GM12878 (cell line): ENCODE results near the gene UNC5B. TPM values are rescaled to one million over a fixed set of nuclear protein-coding genes. Genes with fewer than 3 reads are reported as not detected.

Source experiments
- ATAC-seq: fragments of 200-7000 bp; cut with Tn5 transposase; 3 replicates; pipeline ENCODE4 v1.9.1; 2020; ENCODE audit warnings: mild to moderate bottlenecking, moderate library complexity
- BruUV-seq: library from RNA; stranded (reverse); fragments of 400-500 nt; replicated peaks from 2 replicates; lab custom pipeline; 2021; lab: Mats Ljungman, UMichigan
- CTCF ChIA-PET: fragments of 300-600 bp; sonication (Branson Sonifier 250); formaldehyde crosslinking; extraction: SDS; loops from one replicate; lab custom pipeline; 2021; ENCODE audit warnings: inconsistent platforms; lab: Yijun Ruan, JAX
- POLR2A ChIA-PET: fragments of 350-600 bp; formaldehyde crosslinking; extraction: SDS; loops from one replicate; lab custom pipeline; 2021; ENCODE audit warnings: inconsistent platforms; lab: Charles Lee
- RAD21 ChIA-PET: fragments of 300-600 bp; sonication (Branson Sonifier 250); formaldehyde crosslinking; loops from one replicate; lab custom pipeline; 2023; ENCODE audit warnings: antibody characterized with exemption; ENCODE audit not compliant: unreplicated experiment; lab: Charles Lee
- SMC1A ChIA-PET: fragments of 300-600 bp; sonication (Branson Sonifier 250); formaldehyde crosslinking; loops from one replicate; lab custom pipeline; 2023; ENCODE audit not compliant: unreplicated experiment, uncharacterized antibody; lab: Charles Lee
- DNase-seq: peaks from one replicate; pipeline ENCODE4 v3.0.0-alpha.2; 2011; ENCODE audit warnings: low read depth, low spot score
- FAIRE-seq: peaks from 3 replicates; lab custom pipeline; 2011; peaks lifted over from hg19 to GRCh38; lab: Jason Lieb, UNC
- H2AFZ ChIP-seq: 2 replicates; pipeline ENCODE4 v1.6.0; 2011; ENCODE audit warnings: low read depth, low read length, control low read depth; ENCODE audit not compliant: control insufficient read depth
- H3K27ac ChIP-seq: 2 replicates; pipeline ENCODE4 v1.5.1; 2011; ENCODE audit warnings: control low read depth; ENCODE audit not compliant: control insufficient read depth, insufficient read depth
- H3K27me3 ChIP-seq, 2 experiments: replicated peaks in 1 of 2; 2 replicates each; pipeline versions ENCODE4 v1.6.0 to v1.6.1; 2011; ENCODE audit warnings: low read length in 1 of 2; ENCODE audit not compliant: control insufficient read depth in 2 of 2, insufficient read depth in 2 of 2
- H3K36me3 ChIP-seq, 2 experiments: 2 replicates each; pipeline ENCODE4 v1.5.1; 2011; ENCODE audit warnings: low read length in 1 of 2; ENCODE audit not compliant: control insufficient read depth in 2 of 2, insufficient read depth in 2 of 2
- H3K4me1 ChIP-seq: 2 replicates; pipeline ENCODE4 v1.6.1; 2011; ENCODE audit warnings: mild to moderate bottlenecking, low read length, moderate library complexity, mixed read lengths; ENCODE audit not compliant: control insufficient read depth, insufficient read depth
- H3K4me2 ChIP-seq: 2 replicates; pipeline ENCODE4 v1.6.0; 2011; ENCODE audit warnings: control low read depth; ENCODE audit not compliant: control insufficient read depth, insufficient read depth
- H3K4me3 ChIP-seq: fragments of 200-600 bp; sonication (generic); 2 replicates; pipeline ENCODE4 v1.5.1; 2016
- H3K79me2 ChIP-seq: 2 replicates; pipeline ENCODE4 v1.6.0; 2011; ENCODE audit warnings: low read length; ENCODE audit not compliant: control insufficient read depth, insufficient read depth
- H3K9ac ChIP-seq: 2 replicates; pipeline ENCODE4 v1.8.0; 2011; ENCODE audit warnings: low read length, control low read depth, mixed read lengths; ENCODE audit not compliant: control insufficient read depth, insufficient read depth
- H3K9me3 ChIP-seq: replicated peaks from 3 replicates; pipeline ENCODE4 v1.5.1; 2011; ENCODE audit warnings: mild to moderate bottlenecking, low read length; ENCODE audit not compliant: control insufficient read depth, insufficient read depth
- H4K20me1 ChIP-seq: 2 replicates; pipeline ENCODE4 v1.6.0; 2011; ENCODE audit not compliant: control insufficient read depth, insufficient read depth
- HCFC1 ChIP-seq: fragments of 150-350 bp; IDR thresholded peaks from 2 replicates; pipeline ENCODE4 v1.6.1; 2014; ENCODE audit warnings: low read length
- JUNB ChIP-seq: IDR thresholded peaks from 2 replicates; pipeline ENCODE4 v1.6.1; 2016; ENCODE audit warnings: antibody characterized with exemption, mild to moderate bottlenecking
- NR2C1 ChIP-seq: fragments of 450-650 bp; IDR thresholded peaks from 2 replicates; pipeline ENCODE4 v1.6.1; 2017; ENCODE audit warnings: antibody characterized with exemption, mild to moderate bottlenecking, moderate library complexity
- WGBS: methylation state at CpG from one replicate; pipeline ENCODE4 v1.1.6; 2016; ENCODE audit warnings: low lambda C conversion rate; ENCODE audit not compliant: insufficient replicate concordance, insufficient coverage; ENCODE audit errors: missing lambda C conversion rate; 5-methylcytosine and 5-hydroxymethylcytosine counted together
- in situ Hi-C: fragments of 300-500 bp; cut with MboI; formaldehyde crosslinking; loops from 9 replicates; pipeline ENCODE4 v1.14.3; 2018; ENCODE audit warnings: mixed read lengths
- intact Hi-C: fragments of 100-400 bp; cut with micrococcal nuclease; formaldehyde crosslinking; loops from one replicate; pipeline ENCODE4 v1.14.2; 2022; ENCODE audit not compliant: unreplicated experiment
- polyA plus RNA-seq, 11 experiments: library from polyadenylated mRNA; depleted of rRNA in 4 of 11; unstranded in 6 of 11; stranded (reverse) in 5 of 11; fragments of >200 nt; fragmentation: Nextera tagmentation in 4 of 11; fragmentation: Illumina TruSeq in 1 of 11; extraction: Ambion mirVana in 4 of 11; extraction: Trizol in 1 of 11; gene quantifications; 1 replicate in 1 of 11; 2 replicates in 10 of 11; pipeline versions ENCODE4 v1.2.1 to v1.2.3, GENCODE V29; 2011 to 2016; ENCODE audit warnings: inconsistent platforms in 2 of 11, missing spikeins in 2 of 11, low read depth in 1 of 11
- total RNA-seq, 4 experiments: library from RNA; depleted of rRNA in 3 of 4; stranded (reverse); fragments of >200 nt in 3 of 4; fragmentation: Illumina TruSeq in 1 of 4; extraction: Trizol in 1 of 4; gene quantifications; 2 replicates each; pipeline versions ENCODE4 v1.2.1 to v1.2.3, GENCODE V29; 2013 to 2021
- TF ChIP-seq, protein P1 (sequence below): IDR thresholded peaks from 2 replicates; pipeline ENCODE4 v1.6.1; 2011; ENCODE audit warnings: borderline replicate concordance, low read depth, mild to moderate bottlenecking, moderate library complexity, low read length; ENCODE audit not compliant: insufficient read depth, poor library complexity, severe bottlenecking

The UNC5B gene
- total and polyA plus RNA-seq, 10 of the 15 experiments (the other 5 are each of a cell fraction or from before 2014, with no cell fraction given): 0.03 to 0.08 TPM; not detected in 8

DNA sequence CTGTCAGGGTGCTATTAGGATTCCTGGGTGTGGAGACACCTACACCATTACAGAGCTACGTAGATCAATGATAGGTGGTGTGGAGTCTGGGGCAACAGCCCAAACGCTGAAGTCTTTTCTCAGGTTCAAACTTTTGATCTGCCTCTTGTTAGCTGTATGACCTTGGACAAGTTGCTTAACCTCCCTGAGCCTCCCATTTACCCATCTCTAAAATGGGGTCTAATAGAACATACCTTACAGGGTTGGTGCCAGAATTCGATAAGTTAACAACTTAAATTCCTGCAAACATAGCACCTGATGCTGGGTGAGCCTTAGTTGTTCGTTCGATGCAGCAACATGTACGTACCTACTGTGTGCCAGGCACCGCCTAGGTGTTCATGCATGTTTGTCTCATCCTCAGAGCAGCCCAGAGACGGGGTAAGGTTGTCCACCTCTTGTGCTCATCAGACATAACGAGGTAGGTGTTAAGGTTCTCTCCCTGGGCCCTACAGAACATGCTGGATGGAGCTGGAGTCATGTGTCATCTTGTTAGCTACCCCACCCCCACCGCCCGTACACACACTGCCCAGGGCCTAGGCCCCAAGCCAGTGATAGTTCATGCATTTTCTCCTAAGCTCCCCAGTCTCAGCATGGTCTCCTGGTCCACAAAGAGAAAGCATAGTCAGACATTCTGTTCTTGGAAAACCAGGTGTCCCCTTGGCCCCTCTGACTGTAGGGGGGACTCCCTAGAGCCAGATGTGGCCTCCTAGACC, 65.7 kb downstream of the UNC5B start:
- in situ Hi-C loops: no loop called here

More for the DNA sequence above, 65.7 kb downstream of the UNC5B start:
- DNase-seq (no peak), ATAC-seq (no peak), FAIRE-seq (no peak)
- Histone ChIP-seq H3K4me2 (no peak overlapping the region), H2AFZ (no peak overlapping the region), H3K9me3 (no peaks in the 10 kb centered on the region; the same call in 2 of the 3 replicates), H3K79me2 (no peaks in the 10 kb centered on the region), H3K4me3 (no peak overlapping the region), H3K27ac (no peak overlapping the region), H3K4me1 (no peaks in the 10 kb centered on the region), H3K27me3 (no peaks in the 10 kb centered on the region; a peak in 1 of 4 replicates), H4K20me1 (no peaks in the 10 kb centered on the region), H3K9ac (no peak overlapping the region), H3K36me3 (no peaks in the 10 kb centered on the region)
- POLR2A ChIA-PET: interaction anchor here (0.6 kb wide), 1 partner anchor 71 kb away, joined by 3 read pairs; no protein-coding TSS in a partner anchor
- SMC1A ChIA-PET: no interaction called here
- RAD21 ChIA-PET: no interaction called here
- CTCF ChIA-PET: no interaction called here
- intact Hi-C loops: no loop called here
- WGBS: 29% methylated on average over 11 of the region's 11 CpGs
- no TSS peak for BruUV-seq
- TF ChIP-seq JUNB (no peak), NR2C1 (no peak), HCFC1 (no peak)
- TF ChIP-seq, protein P1, sequence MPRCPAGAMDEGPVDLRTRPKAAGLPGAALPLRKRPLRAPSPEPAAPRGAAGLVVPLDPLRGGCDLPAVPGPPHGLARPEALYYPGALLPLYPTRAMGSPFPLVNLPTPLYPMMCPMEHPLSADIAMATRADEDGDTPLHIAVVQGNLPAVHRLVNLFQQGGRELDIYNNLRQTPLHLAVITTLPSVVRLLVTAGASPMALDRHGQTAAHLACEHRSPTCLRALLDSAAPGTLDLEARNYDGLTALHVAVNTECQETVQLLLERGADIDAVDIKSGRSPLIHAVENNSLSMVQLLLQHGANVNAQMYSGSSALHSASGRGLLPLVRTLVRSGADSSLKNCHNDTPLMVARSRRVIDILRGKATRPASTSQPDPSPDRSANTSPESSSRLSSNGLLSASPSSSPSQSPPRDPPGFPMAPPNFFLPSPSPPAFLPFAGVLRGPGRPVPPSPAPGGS: no peak
